Measurements from ENCODE around the gene MEX3A. TPM values are rescaled to one million over a fixed set of nuclear protein-coding genes. Genes with fewer than 3 reads are reported as not detected.

The MEX3A gene
- total RNA-seq, 2 donors from 2014 or later = 1.6 to 3.7 TPM

DNA sequence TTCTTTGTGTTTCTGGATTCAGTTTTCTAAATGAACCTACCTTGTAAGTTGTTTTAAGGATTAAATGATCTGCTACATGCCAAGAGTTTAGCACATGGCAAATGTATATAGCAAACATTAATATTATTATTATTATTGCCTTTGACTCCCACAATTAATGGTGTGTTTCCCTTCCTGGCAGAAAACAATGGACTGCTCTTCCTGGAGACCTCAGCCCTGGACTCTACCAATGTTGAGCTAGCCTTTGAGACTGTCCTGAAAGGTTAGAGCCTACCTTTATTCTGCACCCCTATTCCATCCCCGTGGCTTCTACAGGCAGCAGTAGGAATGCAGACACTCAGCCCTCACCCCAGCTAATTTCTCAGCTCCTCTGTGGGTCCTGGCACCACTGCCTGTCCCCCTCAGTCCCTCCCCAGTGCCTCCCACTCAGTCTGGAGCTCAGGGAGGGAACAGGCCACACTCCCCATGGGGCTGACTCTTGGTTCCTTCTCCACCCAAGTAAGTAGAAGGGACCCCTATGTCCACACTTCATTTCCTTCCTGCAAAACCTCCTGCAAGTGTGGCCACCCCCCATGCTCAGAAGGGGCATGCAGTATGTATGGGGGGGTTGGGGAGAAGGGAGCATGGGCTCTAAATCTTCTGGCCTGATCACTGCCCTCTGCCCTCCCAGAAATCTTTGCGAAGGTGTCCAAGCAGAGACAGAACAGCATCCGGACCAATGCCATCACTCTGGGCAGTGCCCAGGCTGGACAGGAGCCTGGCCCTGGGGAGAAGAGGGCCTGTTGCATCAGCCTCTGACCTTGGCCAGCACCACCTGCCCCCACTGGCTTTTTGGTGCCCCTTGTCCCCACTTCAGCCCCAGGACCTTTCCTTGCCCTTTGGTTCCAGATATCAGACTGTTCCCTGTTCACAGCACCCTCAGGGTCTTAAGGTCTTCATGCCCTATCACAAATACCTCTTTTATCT lies 12.5 kb downstream of the MEX3A start:
- intact Hi-C loops (cut with DNase I) = no loop called here
- no peak for DNase-seq
- Histone ChIP-seq H3K9me3 (no peaks in the 10 kb centered on the region), H3K27me3 (no peaks in the 10 kb centered on the region), H3K36me3 (no peaks in the 10 kb centered on the region), H3K27ac (no peak overlapping the region), H3K9ac (ENCODE audit: low read depth in 2 of 2, low read length in 2 of 2) (no peak overlapping the region), H3K4me1 (no peaks in the 10 kb centered on the region), H3K4me3 (no peak overlapping the region)
- TF ChIP-seq, protein P1, sequence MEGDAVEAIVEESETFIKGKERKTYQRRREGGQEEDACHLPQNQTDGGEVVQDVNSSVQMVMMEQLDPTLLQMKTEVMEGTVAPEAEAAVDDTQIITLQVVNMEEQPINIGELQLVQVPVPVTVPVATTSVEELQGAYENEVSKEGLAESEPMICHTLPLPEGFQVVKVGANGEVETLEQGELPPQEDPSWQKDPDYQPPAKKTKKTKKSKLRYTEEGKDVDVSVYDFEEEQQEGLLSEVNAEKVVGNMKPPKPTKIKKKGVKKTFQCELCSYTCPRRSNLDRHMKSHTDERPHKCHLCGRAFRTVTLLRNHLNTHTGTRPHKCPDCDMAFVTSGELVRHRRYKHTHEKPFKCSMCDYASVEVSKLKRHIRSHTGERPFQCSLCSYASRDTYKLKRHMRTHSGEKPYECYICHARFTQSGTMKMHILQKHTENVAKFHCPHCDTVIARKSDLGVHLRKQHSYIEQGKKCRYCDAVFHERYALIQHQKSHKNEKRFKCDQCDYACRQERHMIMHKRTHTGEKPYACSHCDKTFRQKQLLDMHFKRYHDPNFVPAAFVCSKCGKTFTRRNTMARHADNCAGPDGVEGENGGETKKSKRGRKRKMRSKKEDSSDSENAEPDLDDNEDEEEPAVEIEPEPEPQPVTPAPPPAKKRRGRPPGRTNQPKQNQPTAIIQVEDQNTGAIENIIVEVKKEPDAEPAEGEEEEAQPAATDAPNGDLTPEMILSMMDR (IDR thresholded peaks at IDR 0.05) = no peak

DNA sequence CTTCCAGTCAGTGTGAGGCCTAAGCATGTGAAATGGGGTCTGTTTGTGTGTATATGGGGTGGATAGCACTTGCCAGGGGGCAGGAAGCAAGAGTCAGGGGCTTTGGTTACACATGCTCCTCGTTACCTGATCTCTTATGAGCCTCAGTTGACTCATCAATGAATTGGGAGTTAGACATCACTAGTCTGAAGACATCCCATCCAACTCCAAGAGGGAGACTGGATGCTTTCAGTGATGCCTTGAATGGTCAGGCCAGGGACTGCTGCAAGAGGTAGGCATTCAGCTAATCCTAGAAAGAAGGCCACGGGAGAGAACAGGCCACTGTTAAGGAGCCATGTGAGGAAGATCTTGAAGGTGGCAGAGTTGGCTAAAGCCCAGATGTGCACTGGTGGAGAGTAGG lies 15.0 kb downstream of the MEX3A start:
- no peaks in the 10 kb centered on the region for H3K36me3 ChIP-seq
- H3K9me3 ChIP-seq = no peaks in the 10 kb centered on the region
- no peak overlapping the region for H3K9ac ChIP-seq (ENCODE audit: low read depth in 2 of 2, low read length in 2 of 2)
- DNase-seq = no peak
- no peak overlapping the region for H3K27ac ChIP-seq
- intact Hi-C loops (cut with DNase I) = no loop called here
- H3K4me3 ChIP-seq = no peak overlapping the region
- H3K4me1 ChIP-seq = no peaks in the 10 kb centered on the region
- TF ChIP-seq, protein P1 (IDR thresholded peaks at IDR 0.05) = no peak
- no peaks in the 10 kb centered on the region for H3K27me3 ChIP-seq

DNA sequence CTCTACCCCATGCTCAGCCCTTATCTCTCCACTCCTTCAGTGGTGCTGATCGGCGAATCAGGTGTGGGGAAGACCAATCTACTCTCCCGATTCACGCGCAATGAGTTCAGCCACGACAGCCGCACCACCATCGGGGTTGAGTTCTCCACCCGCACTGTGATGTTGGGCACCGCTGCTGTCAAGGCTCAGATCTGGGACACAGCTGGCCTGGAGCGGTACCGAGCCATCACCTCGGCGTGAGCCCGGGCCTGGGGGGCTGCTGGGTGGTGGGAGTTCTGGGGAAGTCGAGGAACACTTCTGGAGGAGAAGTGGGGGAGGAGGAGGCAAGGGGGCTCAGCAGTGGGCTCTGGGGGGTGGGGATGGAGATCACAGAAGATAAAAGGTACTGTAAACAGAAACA lies 16.4 kb downstream of the MEX3A start:
- no peaks in the 10 kb centered on the region for H3K4me1 ChIP-seq

DNA sequence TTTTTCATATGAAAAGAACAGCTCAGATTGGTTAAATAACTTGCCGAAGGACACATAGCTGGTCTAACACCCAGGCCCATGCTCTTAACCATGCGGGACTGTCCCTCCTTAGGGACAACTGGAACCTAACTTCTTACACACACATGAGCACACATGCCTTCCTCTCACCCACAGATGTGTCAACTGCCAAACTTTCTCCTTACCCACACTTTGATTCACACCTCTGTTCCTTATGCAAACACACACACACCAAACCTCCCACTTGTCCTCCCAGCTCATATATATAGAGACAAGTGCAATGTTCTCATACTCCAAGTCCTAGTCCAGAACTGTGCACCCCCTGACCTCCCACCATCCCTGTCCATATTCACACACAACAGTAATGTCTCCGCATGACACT lies 17.1 kb downstream of the MEX3A start:
- Histone ChIP-seq H3K4me3 (no peak overlapping the region), H3K4me1 (no peaks in the 10 kb centered on the region), H3K27ac (no peak overlapping the region), H3K9me3 (no peaks in the 10 kb centered on the region), H3K9ac (ENCODE audit: low read depth in 2 of 2, low read length in 2 of 2) (no peak overlapping the region), H3K27me3 (no peaks in the 10 kb centered on the region), H3K36me3 (no peaks in the 10 kb centered on the region)
- TF ChIP-seq, protein P1 (IDR thresholded peaks at IDR 0.05) = no peak
- no peak for DNase-seq
- intact Hi-C loops (cut with DNase I) = no loop called here

More for the DNA sequence above, 16.4 kb downstream of the MEX3A start:
- intact Hi-C loops (cut with DNase I) = no loop called here
- Histone ChIP-seq H3K27ac (no peak overlapping the region), H3K27me3 (no peaks in the 10 kb centered on the region), H3K4me3 (no peak overlapping the region), H3K9ac (ENCODE audit: low read depth in 2 of 2, low read length in 2 of 2) (no peak overlapping the region), H3K9me3 (no peaks in the 10 kb centered on the region), H3K36me3 (no peaks in the 10 kb centered on the region)
- TF ChIP-seq, protein P1 (IDR thresholded peaks at IDR 0.05) = no peak
- no peak for DNase-seq

DNA sequence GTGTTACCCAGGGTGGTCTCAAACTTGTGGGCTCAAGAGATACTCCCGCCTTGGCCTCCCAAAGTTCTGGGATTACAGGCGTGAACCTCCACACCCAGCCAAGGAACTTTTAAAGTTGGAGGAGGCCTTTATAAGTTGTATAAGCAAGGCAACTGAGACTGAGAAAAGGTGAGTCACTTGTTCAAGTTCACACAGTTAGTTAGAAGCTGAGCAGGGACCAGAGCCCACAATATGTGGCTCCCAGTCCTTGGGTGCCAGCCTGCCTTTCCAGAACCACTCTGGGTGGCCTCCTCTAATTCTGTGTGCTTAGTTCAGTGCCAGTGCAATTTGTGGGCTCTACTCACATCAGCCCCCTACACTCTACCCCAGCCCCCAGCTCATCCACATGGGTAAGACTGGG lies 17.6 kb downstream of the MEX3A start:
- no peaks in the 10 kb centered on the region for H3K36me3 ChIP-seq
- no peak for DNase-seq
- TF ChIP-seq, protein P1 (IDR thresholded peaks at IDR 0.05) = no peak
- no peaks in the 10 kb centered on the region for H3K4me1 ChIP-seq
- no peak overlapping the region for H3K9ac ChIP-seq (ENCODE audit: low read depth in 2 of 2, low read length in 2 of 2)
- H3K9me3 ChIP-seq = no peaks in the 10 kb centered on the region
- H3K27me3 ChIP-seq = no peaks in the 10 kb centered on the region
- no peak overlapping the region for H3K27ac ChIP-seq
- intact Hi-C loops (cut with DNase I) = no loop called here
- H3K4me3 ChIP-seq = no peak overlapping the region
